Measurements from ENCODE around the gene NUBP2. TPM values are rescaled to one million over a fixed set of nuclear protein-coding genes. Genes with fewer than 3 reads are reported as not detected.

Gene NUBP2
- total and polyA plus RNA-seq, 7 experiments from 2014 or later, result 39.3 to 98.9 (median 57.4) TPM

DNA sequence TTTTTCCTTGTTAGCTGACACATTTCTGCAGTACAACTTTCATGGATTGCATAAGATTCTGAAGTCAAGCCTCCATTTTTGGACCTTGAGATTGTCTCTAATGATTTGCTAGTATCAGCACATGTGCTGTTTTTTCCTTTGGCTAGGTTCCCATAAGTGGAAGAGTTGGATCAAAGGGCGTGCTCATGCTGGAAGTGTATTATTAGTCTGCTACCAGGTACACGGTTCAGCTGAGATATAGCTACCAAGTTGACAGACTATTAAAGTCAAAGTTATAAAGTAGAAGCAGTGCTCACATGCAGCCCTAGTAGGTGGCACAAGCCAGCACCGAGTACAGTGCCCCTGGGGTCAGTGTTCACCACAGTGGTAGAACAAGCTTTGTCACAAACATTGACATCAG lies 47.5 kb downstream of the NUBP2 start:
- ChIA-PET CTCF (interaction anchor here (0.6 kb wide), 1 partner anchor 133 kb away, joined by 3 read pairs; no protein-coding TSS in a partner anchor), POLR2A (no interaction called here)
- DNase-seq (no peak), ATAC-seq (no peak)
- H3K9me3 ChIP-seq (ENCODE audit: control insufficient read depth in 2 of 3, low read length in 3 of 3), result no peaks in the 10 kb centered on the region
- Mint-ChIP-seq H3K4me1 (peaks cover 13 to 45% (median 31%) of the 10 kb centered on the region in 7 donors), H3K27ac (no peak overlapping the region), H3K4me3 (no peak overlapping the region), H3K27me3 (no peaks in the 10 kb centered on the region), H3K36me3 (peaks cover 0 to 7% (median 0%) of the 10 kb centered on the region in 5 donors), H3K9me3 (peaks cover 0 to 2% (median 0%) of the 10 kb centered on the region in 11 donors)
- H3K4me3 ChIP-seq (ENCODE audit: low read length), result no peak overlapping the region
- H3K27ac ChIP-seq (ENCODE audit: low read depth, low read length), result no peak overlapping the region
- H3K27me3 ChIP-seq (ENCODE audit: control insufficient read depth in 2 of 2, insufficient read depth in 2 of 2, low read length in 2 of 2), result no peaks in the 10 kb centered on the region
- peaks cover 0 to 4% (median 0%) of the 10 kb centered on the region in 3 experiments for H3K36me3 ChIP-seq (ENCODE audit: control insufficient read depth in 2 of 3, insufficient read depth in 3 of 3, low read length in 3 of 3)
- peaks cover 11 to 14% of the 10 kb centered on the region in 2 donors for H3K4me1 ChIP-seq (ENCODE audit: control insufficient read depth in 2 of 2, insufficient read depth in 2 of 2, low read length in 2 of 2)
- intact Hi-C loops (cut with micrococcal nuclease), result no loop called here

DNA sequence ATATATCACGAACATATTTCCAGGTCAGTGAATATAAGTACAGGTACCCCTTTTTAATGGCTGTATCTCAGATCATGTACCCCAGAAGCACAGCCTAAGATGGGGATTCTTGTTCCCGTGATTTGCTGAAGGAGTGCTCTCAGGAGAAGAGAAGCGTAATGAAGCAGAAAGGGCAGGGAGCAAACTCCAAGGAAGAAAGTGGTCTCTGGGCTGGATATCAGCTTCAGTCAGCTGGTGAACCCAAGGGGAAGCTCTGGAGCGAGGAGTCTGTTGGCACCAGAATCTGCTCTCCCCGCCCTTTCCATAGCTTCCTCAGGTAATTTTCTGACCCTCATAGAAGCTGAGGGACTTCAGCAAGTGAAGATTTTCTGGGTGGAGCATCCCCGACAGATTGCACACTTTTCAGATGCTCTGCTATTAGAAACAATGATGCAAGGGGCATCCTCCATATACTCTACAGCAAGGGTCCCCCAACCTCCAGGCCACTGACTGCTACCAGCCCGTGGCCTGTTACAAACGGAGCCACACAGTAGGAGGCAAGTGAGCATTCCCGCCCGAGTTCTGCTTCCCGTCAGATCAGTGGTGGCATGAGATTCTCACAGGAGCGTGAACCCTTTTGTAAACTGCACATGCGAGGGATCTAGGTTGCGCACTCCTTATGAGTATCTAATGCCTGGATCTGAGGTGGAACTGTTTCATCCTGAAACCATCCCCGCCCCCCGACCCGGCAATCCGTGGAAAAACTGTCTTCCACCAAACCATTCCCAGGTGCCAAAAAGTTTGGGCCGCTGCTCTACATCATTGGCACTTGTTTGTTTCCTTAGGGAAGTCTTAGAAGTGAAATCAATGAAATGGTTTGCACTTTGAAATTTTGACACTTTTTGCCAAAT lies 48.7 kb downstream of the NUBP2 start:
- ChIA-PET POLR2A (no interaction called here), CTCF (no interaction called here)
- Mint-ChIP-seq H3K4me3 (no peak overlapping the region), H3K27ac (no peak overlapping the region), H3K36me3 (peaks cover 0 to 7% (median 0%) of the 10 kb centered on the region in 5 donors), H3K4me1 (peaks cover 11 to 37% (median 31%) of the 10 kb centered on the region in 7 donors), H3K9me3 (peaks cover 0 to 2% (median 0%) of the 10 kb centered on the region in 11 donors), H3K27me3 (no peaks in the 10 kb centered on the region)
- ATAC-seq (no peak), DNase-seq (no peak)
- Histone ChIP-seq H3K4me3 (ENCODE audit: low read length) (no peak overlapping the region), H3K9me3 (ENCODE audit: control insufficient read depth in 2 of 3, low read length in 3 of 3) (no peaks in the 10 kb centered on the region), H3K27me3 (ENCODE audit: control insufficient read depth in 2 of 2, insufficient read depth in 2 of 2, low read length in 2 of 2) (no peaks in the 10 kb centered on the region), H3K36me3 (ENCODE audit: control insufficient read depth in 2 of 3, insufficient read depth in 3 of 3, low read length in 3 of 3) (peaks cover 0 to 4% (median 0%) of the 10 kb centered on the region in 3 experiments), H3K27ac (ENCODE audit: low read depth, low read length) (no peak overlapping the region), H3K4me1 (ENCODE audit: control insufficient read depth in 2 of 2, insufficient read depth in 2 of 2, low read length in 2 of 2) (peaks cover 7 to 8% of the 10 kb centered on the region in 2 donors)
- intact Hi-C loops (cut with micrococcal nuclease), result no loop called here

DNA sequence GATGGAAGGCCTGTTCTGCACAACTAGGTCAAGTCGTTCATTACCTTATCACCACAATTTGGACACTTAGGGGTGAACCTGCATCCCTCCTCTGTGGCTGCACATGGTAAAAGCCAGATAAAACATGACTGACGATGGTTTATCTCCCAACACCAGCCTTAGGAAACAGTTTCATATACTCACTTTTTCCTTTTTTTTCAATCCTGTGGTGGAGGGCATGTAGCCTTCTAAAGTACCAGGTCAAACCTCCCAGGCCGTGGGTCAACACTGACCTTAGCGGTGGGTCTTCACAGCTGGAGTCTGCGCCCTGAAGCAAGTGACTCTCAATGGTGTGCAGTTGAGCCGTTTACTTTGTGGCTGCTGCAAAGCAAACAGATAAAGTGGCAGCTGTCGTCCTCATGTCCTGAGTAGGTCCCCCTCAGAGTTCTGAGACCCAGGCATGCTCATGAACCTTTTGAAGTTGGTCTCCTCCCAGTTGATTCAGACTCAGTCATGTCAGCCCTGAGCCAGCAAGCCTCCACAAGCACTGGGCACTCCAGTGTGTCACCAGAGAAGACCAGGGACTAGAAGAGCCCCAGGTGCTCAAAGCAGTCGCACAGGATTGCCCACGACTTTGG lies 50.2 kb downstream of the NUBP2 start:
- Mint-ChIP-seq H3K4me1 (peaks cover 5 to 29% (median 22%) of the 10 kb centered on the region in 7 donors), H3K27ac (peak overlapping the region in 2 of 9 donors; percentile 9 to 59), H3K27me3 (no peaks in the 10 kb centered on the region), H3K9me3 (no peaks in the 10 kb centered on the region), H3K36me3 (peaks cover 0 to 7% (median 0%) of the 10 kb centered on the region in 5 donors), H3K4me3 (peak overlapping the region in 1 of 10 donors; percentile 29)
- H3K27me3 ChIP-seq (ENCODE audit: control insufficient read depth in 2 of 2, insufficient read depth in 2 of 2, low read length in 2 of 2), result no peaks in the 10 kb centered on the region
- ATAC-seq (no peak), DNase-seq (no peak)
- no peaks in the 10 kb centered on the region for H3K36me3 ChIP-seq (ENCODE audit: control insufficient read depth in 2 of 3, insufficient read depth in 3 of 3, low read length in 3 of 3)
- H3K4me1 ChIP-seq (ENCODE audit: control insufficient read depth in 2 of 2, insufficient read depth in 2 of 2, low read length in 2 of 2), result no peaks in the 10 kb centered on the region
- no peaks in the 10 kb centered on the region for H3K9me3 ChIP-seq (ENCODE audit: control insufficient read depth in 2 of 3, low read length in 3 of 3)
- no peak overlapping the region for H3K27ac ChIP-seq (ENCODE audit: low read depth, low read length)
- H3K4me3 ChIP-seq (ENCODE audit: low read length), result no peak overlapping the region
- POLR2A ChIA-PET, result interaction anchor here (0.7 kb wide), 1 partner anchor 8 kb away, joined by 3 read pairs; no protein-coding TSS in a partner anchor
- CTCF ChIA-PET, result no interaction called here
- intact Hi-C loops (cut with micrococcal nuclease), result no loop called here

DNA sequence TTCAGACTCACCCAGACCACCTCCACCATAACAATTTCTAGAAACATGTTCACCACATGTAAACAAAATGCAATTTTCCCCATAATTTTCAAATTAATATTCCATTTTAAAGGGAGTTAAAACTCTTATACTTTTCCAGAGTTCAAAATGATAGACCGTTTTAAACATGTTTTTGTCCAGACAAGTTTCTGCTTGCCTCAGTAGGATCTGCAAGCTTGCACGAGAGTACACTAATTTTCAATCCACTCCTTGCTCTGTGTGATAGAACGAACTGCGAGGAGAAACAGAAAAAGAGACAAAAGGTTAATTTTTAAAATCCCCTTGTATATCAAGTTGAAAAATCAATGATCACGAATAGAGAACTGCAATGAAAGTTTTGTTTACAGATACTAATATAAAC lies 51.3 kb downstream of the NUBP2 start:
- Histone ChIP-seq H3K36me3 (ENCODE audit: control insufficient read depth in 2 of 3, insufficient read depth in 3 of 3, low read length in 3 of 3) (no peaks in the 10 kb centered on the region), H3K9me3 (ENCODE audit: control insufficient read depth in 2 of 3, low read length in 3 of 3) (no peaks in the 10 kb centered on the region), H3K27ac (ENCODE audit: low read depth, low read length) (no peak overlapping the region), H3K4me3 (ENCODE audit: low read length) (no peak overlapping the region), H3K27me3 (ENCODE audit: control insufficient read depth in 2 of 2, insufficient read depth in 2 of 2, low read length in 2 of 2) (no peaks in the 10 kb centered on the region), H3K4me1 (ENCODE audit: control insufficient read depth in 2 of 2, insufficient read depth in 2 of 2, low read length in 2 of 2) (no peaks in the 10 kb centered on the region)
- intact Hi-C loops (cut with micrococcal nuclease), result no loop called here
- no peak overlapping the region for H3K27ac Mint-ChIP-seq
- DNase-seq (no peak), ATAC-seq (no peak)
- ChIA-PET CTCF (no interaction called here), POLR2A (no interaction called here)
- H3K9me3 Mint-ChIP-seq, result no peaks in the 10 kb centered on the region
- H3K4me1 Mint-ChIP-seq, result peaks cover 2 to 19% (median 12%) of the 10 kb centered on the region in 7 donors
- H3K4me3 Mint-ChIP-seq, result no peak overlapping the region
- H3K36me3 Mint-ChIP-seq, result peaks cover 0 to 7% (median 0%) of the 10 kb centered on the region in 5 donors
- no peaks in the 10 kb centered on the region for H3K27me3 Mint-ChIP-seq

Small RNA genes within 50 kb of the gene (microRNA-seq; reads per million reads assigned to microRNA genes)
- gene MIR3177 (ENCODE audit: borderline microRNAs expressed), result not detected

Other genes with a start within 250 kb of the NUBP2 start
- 100 to 1,000 TPM in 2 of 5 experiments, 10 to 100 TPM in 3; 26.3 to 162 (median 47.5) TPM for gene TMEM204, start 249.3 kb upstream of the NUBP2 start, total RNA-seq
- gene TMEM204, start 249.3 kb upstream of the NUBP2 start, polyA plus RNA-seq, result 100 to 1,000 TPM; 152 to 186 TPM
- gene IFT140, start 170.9 kb upstream of the NUBP2 start, total RNA-seq, result 10 to 100 TPM in 1 of 5 experiments, 1 to 10 TPM in 4; 7.3 to 10.6 (median 8.1) TPM
- 10 to 100 TPM in 1 of 2 donors, 1 to 10 TPM in 1; 8.9 to 13.5 TPM for gene IFT140, start 170.9 kb upstream of the NUBP2 start, polyA plus RNA-seq
- 10 to 100 TPM; 27.0 to 33.2 (median 31.3) TPM for gene CRAMP1, start 170.6 kb upstream of the NUBP2 start, total RNA-seq
- 1 to 10 TPM; 2.1 to 5.0 TPM for gene CRAMP1, start 170.6 kb upstream of the NUBP2 start, polyA plus RNA-seq
- gene JPT2, start 104.7 kb upstream of the NUBP2 start, total RNA-seq, result 10 to 100 TPM; 12.6 to 67.2 (median 36.4) TPM
- 10 to 100 TPM; 13.0 to 17.5 TPM for gene JPT2, start 104.7 kb upstream of the NUBP2 start, polyA plus RNA-seq
- 100 to 1,000 TPM; 112 to 299 (median 272) TPM for gene MAPK8IP3, start 76.8 kb upstream of the NUBP2 start, total RNA-seq
- gene MAPK8IP3, start 76.8 kb upstream of the NUBP2 start, polyA plus RNA-seq, result 1 to 10 TPM; 1.7 to 3.2 TPM
- gene NME3, start 11.4 kb upstream of the NUBP2 start, total RNA-seq, result 10 to 100 TPM; 49.4 to 81.5 (median 58.2) TPM
- 10 to 100 TPM; 70.6 to 71.9 TPM for gene NME3, start 11.4 kb upstream of the NUBP2 start, polyA plus RNA-seq
- gene EME2, start 10.2 kb upstream of the NUBP2 start, total RNA-seq, result 10 to 100 TPM; 32.2 to 47.5 (median 36.8) TPM
- 1 to 10 TPM in 1 of 2 donors, under 1 TPM in 1; 0.59 to 3.8 TPM for gene EME2, start 10.2 kb upstream of the NUBP2 start, polyA plus RNA-seq
- 100 to 1,000 TPM in 1 of 5 experiments, 10 to 100 TPM in 4; 41.6 to 115 (median 49.5) TPM for gene MRPS34, start 9.8 kb upstream of the NUBP2 start, total RNA-seq
- 100 to 1,000 TPM; 124 to 162 TPM for gene MRPS34, start 9.8 kb upstream of the NUBP2 start, polyA plus RNA-seq
- 100 to 1,000 TPM in 2 of 5 experiments, 10 to 100 TPM in 3; 38.2 to 127 (median 72.3) TPM for gene SPSB3, start 389 bp upstream of the NUBP2 start, total RNA-seq
- 10 to 100 TPM; 38.7 to 58.9 TPM for gene SPSB3, start 389 bp upstream of the NUBP2 start, polyA plus RNA-seq
- 1 to 10 TPM in 3 of 5 experiments, under 1 TPM in 2; 0.19 to 1.5 (median 1.1) TPM for gene IGFALS, start 10.7 kb downstream of the NUBP2 start, total RNA-seq
- gene IGFALS, start 10.7 kb downstream of the NUBP2 start, polyA plus RNA-seq, result under 1 TPM in 1 of 2 donors, not detected in 1; 0.40 TPM
- gene HAGH, start 43.9 kb downstream of the NUBP2 start, total RNA-seq, result 10 to 100 TPM; 46.2 to 72.9 (median 48.9) TPM
- 10 to 100 TPM; 39.4 to 62.4 TPM for gene HAGH, start 43.9 kb downstream of the NUBP2 start, polyA plus RNA-seq
- gene FAHD1, start 44.2 kb downstream of the NUBP2 start, total RNA-seq, result 10 to 100 TPM in 1 of 5 experiments, 1 to 10 TPM in 4; 7.8 to 12.9 (median 9.7) TPM
- gene FAHD1, start 44.2 kb downstream of the NUBP2 start, polyA plus RNA-seq, result 10 to 100 TPM; 27.5 to 28.6 TPM
- not detected for gene MEIOB, start 89.2 kb downstream of the NUBP2 start, total RNA-seq
- gene MEIOB, start 89.2 kb downstream of the NUBP2 start, polyA plus RNA-seq, result not detected
- not detected for gene HS3ST6, start 135.5 kb downstream of the NUBP2 start, total RNA-seq
- not detected for gene HS3ST6, start 135.5 kb downstream of the NUBP2 start, polyA plus RNA-seq
- 10 to 100 TPM in 2 of 5 experiments, 1 to 10 TPM in 3; 5.5 to 27.0 (median 8.2) TPM for gene MSRB1, start 160.2 kb downstream of the NUBP2 start, total RNA-seq
- 10 to 100 TPM; 15.6 to 15.8 TPM for gene MSRB1, start 160.2 kb downstream of the NUBP2 start, polyA plus RNA-seq
- gene RPL3L, start 171.7 kb downstream of the NUBP2 start, total RNA-seq, result not detected
- not detected for gene RPL3L, start 171.7 kb downstream of the NUBP2 start, polyA plus RNA-seq
- gene NDUFB10, start 176.6 kb downstream of the NUBP2 start, total RNA-seq, result 100 to 1,000 TPM in 1 of 5 experiments, 10 to 100 TPM in 4; 40.0 to 114 (median 71.1) TPM
- 100 to 1,000 TPM; 166 to 180 TPM for gene NDUFB10, start 176.6 kb downstream of the NUBP2 start, polyA plus RNA-seq
- gene RPS2, start 181.9 kb downstream of the NUBP2 start, total RNA-seq, result 1,000 to 10,000 TPM; 2,562 to 3,376 (median 2,918) TPM
- gene RPS2, start 181.9 kb downstream of the NUBP2 start, polyA plus RNA-seq, result 1,000 to 10,000 TPM; 7,065 to 7,254 TPM
- under 1 TPM in 1 of 5 experiments, not detected in 4; 0.51 TPM for gene RNF151, start 183.9 kb downstream of the NUBP2 start, total RNA-seq
- not detected for gene RNF151, start 183.9 kb downstream of the NUBP2 start, polyA plus RNA-seq
- gene TBL3, start 189.1 kb downstream of the NUBP2 start, total RNA-seq, result 10 to 100 TPM; 17.2 to 45.2 (median 27.6) TPM
- gene TBL3, start 189.1 kb downstream of the NUBP2 start, polyA plus RNA-seq, result 10 to 100 TPM; 59.4 to 89.8 TPM
- gene NOXO1, start 198.5 kb downstream of the NUBP2 start, total RNA-seq, result 1 to 10 TPM in 1 of 5 experiments, under 1 TPM in 4; 0.24 to 1.3 (median 0.79) TPM
- under 1 TPM; 0.17 to 0.29 TPM for gene NOXO1, start 198.5 kb downstream of the NUBP2 start, polyA plus RNA-seq
- 10 to 100 TPM; 14.0 to 28.2 (median 18.1) TPM for gene GFER, start 201.2 kb downstream of the NUBP2 start, total RNA-seq
- 10 to 100 TPM; 19.6 to 30.8 TPM for gene GFER, start 201.2 kb downstream of the NUBP2 start, polyA plus RNA-seq
- 1 to 10 TPM in 2 of 5 experiments, under 1 TPM in 3; 0.49 to 8.8 (median 0.80) TPM for gene SYNGR3, start 207.0 kb downstream of the NUBP2 start, total RNA-seq
- gene SYNGR3, start 207.0 kb downstream of the NUBP2 start, polyA plus RNA-seq, result 1 to 10 TPM in 1 of 2 donors, under 1 TPM in 1; 0.92 to 1.6 TPM
- gene ZNF598, start 226.9 kb downstream of the NUBP2 start, total RNA-seq, result 10 to 100 TPM; 44.3 to 63.2 (median 49.8) TPM
- gene ZNF598, start 226.9 kb downstream of the NUBP2 start, polyA plus RNA-seq, result 1 to 10 TPM; 1.9 to 9.4 TPM
- 1 to 10 TPM in 1 of 5 experiments, under 1 TPM in 1, not detected in 3; 0.53 to 1.7 TPM for gene NPW, start 236.8 kb downstream of the NUBP2 start, total RNA-seq
- gene NPW, start 236.8 kb downstream of the NUBP2 start, polyA plus RNA-seq, result not detected
- 1 to 10 TPM; 2.5 to 3.8 (median 3.6) TPM for gene NHERF2, start 243.9 kb downstream of the NUBP2 start, total RNA-seq
- under 1 TPM; 0.33 to 0.56 TPM for gene NHERF2, start 243.9 kb downstream of the NUBP2 start, polyA plus RNA-seq